Subcutaneous abdominal adipose tissue (tissue), 5 donors: Measurements from ENCODE around the gene CORO7.

Source experiments
- H3K27ac ChIP-seq: one replicate; pipeline ENCODE4 v1.7.0; 2013; ENCODE audit warnings: low read depth, mild to moderate bottlenecking, inconsistent platforms, low read length, moderate library complexity
- H3K27me3 ChIP-seq, 5 donors: one replicate each; pipeline ENCODE4 v1.7.0; 2013; ENCODE audit warnings: low read length in 5 of 5, inconsistent platforms in 1 of 5; ENCODE audit not compliant: control insufficient read depth in 5 of 5, insufficient read depth in 4 of 5
- H3K36me3 ChIP-seq, 5 donors: one replicate each; pipeline ENCODE4 v1.7.0; 2013; ENCODE audit warnings: low read length in 5 of 5; ENCODE audit not compliant: control insufficient read depth in 5 of 5, insufficient read depth in 5 of 5
- H3K4me1 ChIP-seq, 5 donors: one replicate each; pipeline ENCODE4 v1.7.0; 2013; ENCODE audit warnings: low read length in 5 of 5, mild to moderate bottlenecking in 3 of 5, moderate library complexity in 1 of 5; ENCODE audit not compliant: control insufficient read depth in 5 of 5, insufficient read depth in 5 of 5
- H3K4me3 ChIP-seq, 5 donors: one replicate each; pipeline ENCODE4 v1.7.0; 2013; ENCODE audit warnings: low read length in 5 of 5, low read depth in 1 of 5
- H3K9ac ChIP-seq, 5 donors: one replicate each; pipeline ENCODE4 v1.7.0; 2013; ENCODE audit warnings: low read length in 5 of 5, mild to moderate bottlenecking in 4 of 5, moderate library complexity in 3 of 5
- H3K9me3 ChIP-seq, 5 donors: one replicate each; pipeline ENCODE4 v1.7.0; 2013; ENCODE audit warnings: low read length in 5 of 5; ENCODE audit not compliant: control insufficient read depth in 5 of 5
- donor health status: healthy.
- donor health status: healthy.
- donor health status: healthy.
- donor health status: healthy.
- donor health status: healthy.

CORO7 gene

DNA sequence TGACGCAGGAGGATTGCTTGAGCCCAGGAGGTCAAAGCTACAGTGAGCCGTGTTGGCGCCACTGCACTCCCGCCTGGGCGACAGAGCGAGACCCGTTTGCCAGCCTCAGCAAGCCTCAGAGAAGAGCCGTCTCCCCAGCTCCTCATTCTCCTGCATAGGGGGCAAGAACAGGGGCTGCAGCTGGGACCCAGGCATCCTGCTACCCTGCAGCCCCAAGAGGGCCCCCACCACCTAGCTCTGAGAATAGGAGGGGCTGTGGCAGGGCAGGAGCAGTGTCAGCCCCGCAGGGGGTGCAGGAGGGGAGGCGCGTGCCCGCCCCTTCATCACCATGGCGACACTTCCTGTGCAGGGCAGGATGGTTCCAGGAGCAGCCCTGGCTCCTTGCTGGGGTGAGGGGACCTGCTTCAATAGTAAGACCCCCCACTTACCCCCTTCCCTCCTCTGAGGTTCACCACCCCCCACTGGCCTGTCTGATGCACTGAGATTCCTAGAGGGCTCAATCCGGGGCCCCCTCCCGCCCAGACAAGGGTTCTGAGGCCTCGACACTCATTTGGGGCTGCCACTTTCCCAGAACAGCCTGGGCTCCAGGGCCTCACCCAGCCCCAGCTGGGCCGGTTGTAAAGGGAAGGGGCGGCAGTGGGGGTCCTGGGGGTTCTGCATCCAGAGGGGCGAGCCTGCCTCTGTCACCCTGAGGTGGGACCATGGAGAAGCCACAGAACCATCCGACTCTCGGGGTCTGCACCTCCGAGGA lies 24.6 kb downstream of the CORO7 start:
- peaks cover 0 to 73% (median 21%) of the 10 kb centered on the region in 5 donors for H3K36me3 ChIP-seq
- peaks cover 3 to 47% (median 38%) of the 10 kb centered on the region in 5 donors for H3K4me1 ChIP-seq
- no peak overlapping the region for H3K4me3 ChIP-seq
- H3K9ac ChIP-seq, result no peak overlapping the region
- H3K9me3 ChIP-seq, result no peaks in the 10 kb centered on the region
- peaks cover 0 to 3% (median 0%) of the 10 kb centered on the region in 5 donors for H3K27me3 ChIP-seq
- H3K27ac ChIP-seq, result no peak overlapping the region

DNA sequence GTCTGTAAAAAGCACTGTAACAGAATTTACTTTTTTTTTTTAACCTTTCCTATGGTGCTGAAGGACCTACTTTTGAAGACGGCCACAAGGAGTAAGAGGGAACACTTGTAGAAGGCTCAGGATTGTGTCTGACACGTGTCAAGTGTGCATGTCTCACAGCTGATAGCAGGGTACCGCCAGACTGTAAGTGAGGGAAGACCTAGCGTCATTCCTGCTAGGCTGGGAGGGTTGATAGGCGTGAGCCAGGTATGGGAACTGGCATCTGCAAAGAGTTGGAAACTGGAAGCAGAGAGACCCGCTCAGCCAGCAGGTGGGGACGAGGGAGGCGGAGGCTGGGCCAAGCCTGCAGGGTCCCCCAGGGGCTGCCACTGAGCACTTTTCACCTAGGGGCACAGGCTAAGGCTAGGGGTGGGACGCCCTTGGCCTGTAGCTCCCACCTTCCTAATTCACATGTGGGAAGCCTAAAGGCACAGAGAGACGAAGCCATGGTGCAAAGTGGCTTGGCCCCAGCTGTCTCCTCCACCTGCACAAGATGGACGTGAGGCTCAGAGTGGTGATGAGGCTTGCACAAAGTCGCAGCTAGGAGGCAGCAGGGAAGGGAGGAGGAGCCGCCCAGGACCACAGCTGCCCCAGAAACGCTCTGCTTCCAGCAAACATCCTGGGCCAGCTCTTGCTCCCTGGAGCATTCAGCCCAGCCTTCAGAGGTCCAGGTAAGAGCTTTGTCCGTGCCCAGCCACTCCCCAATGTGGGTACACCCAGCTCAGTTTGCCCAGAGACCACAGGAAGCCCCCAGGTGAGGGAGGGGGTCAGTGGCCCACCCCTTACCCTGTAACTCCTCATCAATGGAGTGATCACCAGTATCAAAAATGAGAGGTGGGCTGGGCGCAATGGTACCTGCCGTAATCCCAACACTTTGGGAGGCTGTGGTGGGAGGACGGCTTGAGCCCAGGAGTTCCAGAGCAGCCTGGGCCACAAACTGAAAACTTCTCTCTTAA lies 25.8 kb downstream of the CORO7 start:
- H3K36me3 ChIP-seq, result peaks cover 0 to 82% (median 19%) of the 10 kb centered on the region in 5 donors
- no peak overlapping the region for H3K27ac ChIP-seq
- H3K9me3 ChIP-seq, result no peaks in the 10 kb centered on the region
- H3K9ac ChIP-seq, result no peak overlapping the region
- peaks cover 0 to 3% (median 0%) of the 10 kb centered on the region in 5 donors for H3K27me3 ChIP-seq
- no peak overlapping the region for H3K4me3 ChIP-seq
- H3K4me1 ChIP-seq, result peaks cover 5 to 57% (median 49%) of the 10 kb centered on the region in 5 donors

DNA sequence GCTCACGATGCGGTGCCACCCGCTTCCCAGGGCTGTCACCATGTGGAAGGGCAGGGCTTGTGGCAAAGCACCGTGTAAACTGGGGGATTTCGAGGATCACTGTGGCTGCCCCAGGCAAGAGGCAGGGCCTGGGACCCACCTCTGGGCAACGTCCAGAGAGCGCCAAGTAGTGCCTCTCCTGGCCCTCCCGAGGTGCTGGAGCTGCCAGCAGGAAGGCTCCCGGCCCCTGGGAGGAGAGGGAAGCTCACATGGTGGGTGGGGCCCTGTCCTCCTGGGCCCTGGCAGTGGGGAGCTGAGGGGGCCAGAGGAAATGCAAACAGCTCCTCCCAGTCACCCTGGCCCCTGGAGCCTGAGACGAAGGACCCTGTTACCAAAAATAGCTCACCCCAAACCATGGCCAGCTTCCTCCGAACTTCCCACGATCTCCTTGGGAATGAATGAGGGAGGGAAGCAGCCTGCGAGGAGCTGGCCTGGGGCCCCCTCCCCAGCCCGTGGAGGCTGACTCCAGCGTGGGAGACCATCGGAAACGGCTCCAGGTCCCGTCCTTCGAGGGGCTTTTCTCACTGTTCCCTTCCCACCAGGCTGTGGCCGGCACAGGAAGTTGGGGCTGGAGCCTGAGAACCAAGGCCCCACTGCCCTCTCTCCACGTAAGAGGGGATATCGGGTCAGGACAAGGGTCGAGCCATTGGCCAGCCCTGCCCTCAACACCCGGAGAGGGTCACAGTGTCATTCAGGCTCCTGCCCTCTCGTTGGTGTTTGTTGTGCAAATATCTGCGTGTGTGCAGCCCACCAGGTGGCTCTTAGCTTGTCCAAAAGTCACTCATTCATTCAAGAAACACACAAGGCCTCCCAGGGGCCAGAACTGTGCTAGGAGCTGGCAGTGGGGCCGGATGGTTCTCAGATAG lies 27.1 kb downstream of the CORO7 start:
- Histone ChIP-seq H3K27me3 (peaks cover 0 to 3% (median 0%) of the 10 kb centered on the region in 5 donors), H3K36me3 (peaks cover 0 to 79% (median 13%) of the 10 kb centered on the region in 5 donors), H3K4me1 (peaks cover 5 to 67% (median 56%) of the 10 kb centered on the region in 5 donors), H3K9ac (peak overlapping the region in 1 of 5 donors; percentile 28), H3K27ac (peak overlapping the region; percentile 41), H3K9me3 (no peaks in the 10 kb centered on the region), H3K4me3 (no peak overlapping the region)

DNA sequence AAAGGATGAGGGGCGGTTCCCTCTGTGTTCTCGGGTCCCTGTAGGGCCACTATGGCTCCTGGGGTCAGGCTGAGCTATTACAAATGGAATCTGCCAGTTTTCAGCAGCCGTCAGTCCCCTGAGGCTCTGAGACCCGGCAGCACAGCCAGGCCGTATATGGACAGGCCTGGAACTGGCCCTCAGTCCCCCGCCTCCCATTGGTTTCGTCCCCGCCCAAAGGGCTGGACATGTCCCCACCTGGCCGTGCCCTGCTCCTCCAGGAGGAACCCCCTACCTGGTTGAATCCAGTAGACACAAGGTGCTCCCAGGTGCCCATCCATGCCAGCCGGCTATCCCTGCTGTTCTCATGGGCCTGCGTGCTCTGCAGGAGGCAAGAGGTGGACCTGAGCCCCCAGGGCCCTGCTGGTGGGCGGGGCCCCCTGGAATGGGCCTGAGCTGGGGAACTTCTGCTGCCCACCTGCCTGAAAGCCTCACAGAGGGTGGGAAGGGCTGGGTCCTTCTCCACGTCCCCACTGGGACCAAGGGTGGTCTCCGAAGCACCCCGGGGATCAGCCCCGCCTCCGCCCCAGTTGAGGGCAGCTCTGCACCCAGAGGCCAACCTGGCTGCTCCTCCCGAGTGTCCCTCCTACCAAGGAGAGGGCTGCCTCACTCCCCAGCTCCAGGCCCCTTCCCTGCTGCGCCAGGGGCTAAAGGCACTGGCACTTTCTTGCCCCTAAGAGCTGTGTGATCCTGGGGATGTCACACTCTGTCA lies 27.9 kb downstream of the CORO7 start:
- no peaks in the 10 kb centered on the region for H3K9me3 ChIP-seq
- H3K27me3 ChIP-seq, result peaks cover 0 to 3% (median 0%) of the 10 kb centered on the region in 5 donors
- H3K4me3 ChIP-seq, result no peak overlapping the region
- peak overlapping the region in 1 of 5 donors; percentile 6 for H3K9ac ChIP-seq
- H3K4me1 ChIP-seq, result peaks cover 5 to 73% (median 61%) of the 10 kb centered on the region in 5 donors
- peaks cover 0 to 87% (median 21%) of the 10 kb centered on the region in 5 donors for H3K36me3 ChIP-seq
- peak overlapping the region; percentile 41 for H3K27ac ChIP-seq

DNA sequence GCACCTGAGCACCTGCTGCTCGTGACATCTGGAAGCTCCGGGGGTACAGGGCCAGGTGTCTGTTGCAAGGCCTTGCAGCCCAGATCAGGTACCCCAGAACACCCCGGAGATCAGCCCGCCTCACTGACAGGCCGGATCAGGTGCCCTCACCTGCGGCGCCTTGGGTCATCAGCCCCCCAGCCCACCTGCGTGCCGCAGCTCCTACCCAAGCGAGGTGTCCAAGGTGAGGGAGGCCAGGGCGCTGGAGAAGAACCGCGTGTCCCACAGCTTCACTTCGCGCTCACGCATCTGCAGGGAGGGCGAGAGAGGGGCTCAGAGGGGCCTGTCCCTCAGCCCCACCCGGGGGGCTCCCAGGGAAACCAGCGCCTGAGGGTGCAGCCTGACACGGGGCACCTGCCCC lies 28.6 kb downstream of the CORO7 start:
- H3K4me3 ChIP-seq, result no peak overlapping the region
- no peak overlapping the region for H3K9ac ChIP-seq
- peaks cover 5 to 70% (median 56%) of the 10 kb centered on the region in 5 donors for H3K4me1 ChIP-seq
- no peak overlapping the region for H3K27ac ChIP-seq
- H3K27me3 ChIP-seq, result peaks cover 0 to 3% (median 0%) of the 10 kb centered on the region in 5 donors
- peaks cover 0 to 88% (median 25%) of the 10 kb centered on the region in 5 donors for H3K36me3 ChIP-seq
- H3K9me3 ChIP-seq, result no peaks in the 10 kb centered on the region

DNA sequence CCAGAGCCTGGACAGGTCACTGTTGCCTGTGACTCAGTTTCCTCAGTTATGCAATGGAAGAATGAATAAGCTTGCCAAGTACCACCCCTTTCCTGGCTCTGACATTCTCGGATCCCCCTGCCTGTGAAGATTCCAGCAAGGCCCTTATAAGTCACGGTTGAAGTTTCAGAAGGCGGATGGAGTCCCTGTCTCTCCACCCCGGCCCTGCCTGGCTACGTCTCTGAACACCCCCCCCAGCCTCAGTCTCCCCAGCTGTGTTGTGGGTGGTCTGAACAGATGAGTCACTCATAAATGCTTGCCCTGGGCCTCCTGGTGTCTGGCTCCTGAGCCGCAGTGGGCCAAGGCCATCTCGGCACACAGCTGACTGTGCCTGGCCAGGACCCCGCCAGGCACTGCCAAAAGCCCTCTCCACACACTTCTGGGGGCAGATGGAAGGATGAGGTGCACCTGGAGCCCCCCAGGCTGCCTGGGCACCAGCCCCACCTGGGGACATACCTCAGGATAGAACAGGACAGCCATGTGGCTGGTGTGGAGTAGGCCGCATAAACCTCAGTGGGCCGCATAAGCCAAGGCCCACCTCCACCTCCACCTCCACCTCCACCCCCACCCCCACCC lies 29.3 kb downstream of the CORO7 start:
- H3K4me3 ChIP-seq, result no peak overlapping the region
- H3K36me3 ChIP-seq, result peaks cover 0 to 88% (median 32%) of the 10 kb centered on the region in 5 donors
- peaks cover 5 to 65% (median 49%) of the 10 kb centered on the region in 5 donors for H3K4me1 ChIP-seq
- H3K27ac ChIP-seq, result no peak overlapping the region
- peak overlapping the region in 1 of 5 donors; percentile 14 for H3K9ac ChIP-seq
- H3K27me3 ChIP-seq, result peaks cover 0 to 3% (median 0%) of the 10 kb centered on the region in 5 donors
- no peaks in the 10 kb centered on the region for H3K9me3 ChIP-seq

DNA sequence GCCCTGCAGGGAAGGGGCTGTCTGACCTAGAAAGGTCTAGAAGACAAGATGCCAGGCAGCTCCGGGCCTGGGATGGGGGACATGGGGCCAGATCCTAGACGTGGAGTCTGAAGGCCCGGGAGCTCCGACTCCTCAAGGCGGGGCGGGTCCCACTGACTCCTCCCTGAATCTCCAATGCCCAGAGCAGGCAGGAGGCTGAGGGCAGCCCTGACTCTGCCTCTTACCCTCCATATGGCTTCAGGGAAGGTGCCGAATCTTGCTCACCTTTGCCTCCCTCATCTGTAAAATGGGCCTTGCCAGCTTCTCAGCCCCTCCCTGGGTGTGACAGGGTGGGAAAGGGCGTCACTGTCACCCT lies 30.0 kb downstream of the CORO7 start:
- Histone ChIP-seq H3K27me3 (peaks cover 0 to 3% (median 0%) of the 10 kb centered on the region in 5 donors), H3K27ac (no peak overlapping the region), H3K4me3 (no peak overlapping the region), H3K9ac (no peak overlapping the region), H3K9me3 (no peaks in the 10 kb centered on the region), H3K36me3 (peaks cover 0 to 91% (median 38%) of the 10 kb centered on the region in 5 donors), H3K4me1 (peaks cover 5 to 64% (median 49%) of the 10 kb centered on the region in 5 donors)

DNA sequence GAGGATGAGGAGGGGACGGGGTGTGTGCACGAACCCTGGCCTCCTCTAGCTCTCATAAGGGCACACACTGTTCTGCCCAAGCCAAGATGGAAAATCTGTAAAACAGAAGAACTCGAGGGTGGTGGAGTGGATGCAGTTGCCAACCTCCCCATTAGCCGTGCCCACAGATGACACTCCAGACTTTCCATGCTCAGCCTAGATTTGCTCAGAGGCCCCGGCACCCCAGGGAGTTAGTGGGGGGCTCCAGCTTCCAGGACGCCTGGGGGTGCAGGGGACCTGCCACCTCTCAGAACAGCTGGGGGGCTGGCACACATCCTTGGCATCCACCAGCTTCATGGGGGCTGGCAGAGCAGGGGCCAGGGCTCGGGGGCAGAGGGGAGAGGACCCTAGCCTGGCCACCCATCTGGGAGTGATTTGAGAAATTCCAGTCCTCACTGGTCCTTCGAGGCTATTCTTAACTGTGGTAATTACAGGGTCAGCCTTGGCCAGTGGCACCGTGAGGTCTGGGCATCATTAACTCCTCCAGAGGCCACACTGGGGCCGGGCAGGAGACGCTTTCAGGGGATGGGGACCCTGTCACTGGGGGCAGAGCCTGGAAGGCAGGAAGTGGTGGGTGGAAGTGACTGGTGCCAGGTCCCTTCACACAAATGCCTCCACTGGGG lies 30.5 kb downstream of the CORO7 start:
- Histone ChIP-seq H3K27me3 (peaks cover 0 to 3% (median 0%) of the 10 kb centered on the region in 5 donors), H3K9ac (peak overlapping the region in 1 of 5 donors; percentile 19), H3K4me1 (peaks cover 5 to 64% (median 49%) of the 10 kb centered on the region in 5 donors), H3K27ac (no peak overlapping the region), H3K9me3 (no peaks in the 10 kb centered on the region), H3K36me3 (peaks cover 0 to 95% (median 43%) of the 10 kb centered on the region in 5 donors), H3K4me3 (no peak overlapping the region)
